RWPE1 (cell line): ENCODE measurements around the gene FBF1.
A peak's percentile ranks its signal among the peaks of the same experiment; 100 is the strongest.
"Not testable (repeated sequence)": the region's sequence is repeated elsewhere in the genome, so short reads cannot be mapped to it uniquely, and the experiment has no call there.

ENCODE experiments used
- CTCF ChIA-PET: fragments of 350-600 bp; sonication (Branson Sonifier 250); formaldehyde crosslinking; extraction: SDS; loops from one replicate; lab custom pipeline; 2021; lab: Yijun Ruan, JAX
- POLR2A ChIA-PET: fragments of 400-600 bp; formaldehyde crosslinking; extraction: SDS; loops from one replicate; lab custom pipeline; 2020; ENCODE audit warnings: antibody characterized with exemption; ENCODE audit not compliant: low non-redundant PET; lab: Yijun Ruan, JAX
- DNase-seq: peaks from one replicate; pipeline ENCODE4 v3.0.0; 2012; ENCODE audit warnings: low spot score
- H3K27ac ChIP-seq: fragments of 450-650 bp; 2 replicates; pipeline ENCODE4 v1.5.1; 2017
- TF ChIP-seq, protein P1 (sequence below): fragments of 450-650 bp; conservative IDR thresholded peaks from 2 replicates; pipeline ENCODE4 v1.5.1; 2017; ENCODE audit warnings: low read depth, mild to moderate bottlenecking

The FBF1 gene

DNA sequence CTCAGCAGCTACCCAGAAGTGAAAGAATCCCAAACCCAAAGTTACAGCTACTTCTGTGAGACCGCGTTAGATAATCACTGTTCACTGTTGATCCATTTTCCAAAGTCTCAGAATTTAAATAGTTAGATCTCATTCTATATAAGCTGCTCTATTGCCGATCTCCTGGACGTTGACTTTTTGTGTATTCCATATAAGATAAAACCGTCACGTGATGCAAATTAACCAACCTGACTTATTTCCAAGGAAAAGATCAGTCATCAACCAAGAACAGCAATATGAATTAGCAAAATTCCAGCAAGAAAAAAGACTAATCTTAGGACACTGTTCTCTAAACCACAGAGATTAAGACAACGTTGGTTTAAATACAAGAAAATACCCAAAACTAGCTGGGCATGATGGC is 29.8 kb upstream of the FBF1 start:
- DNase-seq, result no peak
- ChIA-PET POLR2A (no interaction called here), CTCF (no interaction called here)
- no peak overlapping the region for H3K27ac ChIP-seq
- TF ChIP-seq, protein P1, sequence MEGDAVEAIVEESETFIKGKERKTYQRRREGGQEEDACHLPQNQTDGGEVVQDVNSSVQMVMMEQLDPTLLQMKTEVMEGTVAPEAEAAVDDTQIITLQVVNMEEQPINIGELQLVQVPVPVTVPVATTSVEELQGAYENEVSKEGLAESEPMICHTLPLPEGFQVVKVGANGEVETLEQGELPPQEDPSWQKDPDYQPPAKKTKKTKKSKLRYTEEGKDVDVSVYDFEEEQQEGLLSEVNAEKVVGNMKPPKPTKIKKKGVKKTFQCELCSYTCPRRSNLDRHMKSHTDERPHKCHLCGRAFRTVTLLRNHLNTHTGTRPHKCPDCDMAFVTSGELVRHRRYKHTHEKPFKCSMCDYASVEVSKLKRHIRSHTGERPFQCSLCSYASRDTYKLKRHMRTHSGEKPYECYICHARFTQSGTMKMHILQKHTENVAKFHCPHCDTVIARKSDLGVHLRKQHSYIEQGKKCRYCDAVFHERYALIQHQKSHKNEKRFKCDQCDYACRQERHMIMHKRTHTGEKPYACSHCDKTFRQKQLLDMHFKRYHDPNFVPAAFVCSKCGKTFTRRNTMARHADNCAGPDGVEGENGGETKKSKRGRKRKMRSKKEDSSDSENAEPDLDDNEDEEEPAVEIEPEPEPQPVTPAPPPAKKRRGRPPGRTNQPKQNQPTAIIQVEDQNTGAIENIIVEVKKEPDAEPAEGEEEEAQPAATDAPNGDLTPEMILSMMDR, result no peak

DNA sequence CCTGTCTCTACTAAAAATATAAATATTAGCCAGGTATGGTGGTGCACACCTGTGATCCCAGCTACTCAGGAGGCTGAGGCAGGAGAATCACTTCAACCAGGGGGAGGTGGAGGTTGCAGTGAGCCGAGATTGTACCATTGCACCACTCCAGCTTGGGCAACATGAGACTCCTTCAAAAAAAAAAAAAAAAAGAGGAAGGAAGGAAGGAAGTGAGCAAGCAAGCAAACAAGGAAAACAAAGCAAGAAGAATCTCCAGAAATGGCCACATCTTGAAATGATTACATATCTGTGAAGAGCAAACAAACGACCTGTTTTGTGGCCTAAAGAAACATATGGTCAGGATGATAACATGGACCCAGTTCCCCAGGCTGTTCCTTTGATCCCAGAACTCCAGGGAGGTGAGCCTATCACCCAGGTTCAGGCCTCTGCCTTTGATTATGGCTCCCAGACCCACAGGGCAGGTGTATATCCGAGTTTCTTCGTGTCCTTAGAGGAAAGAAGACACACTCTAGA is 29.2 kb upstream of the FBF1 start:
- CTCF ChIA-PET, result no interaction called here
- POLR2A ChIA-PET, result no interaction called here
- no peak overlapping the region for H3K27ac ChIP-seq
- DNase-seq, result no peak
- TF ChIP-seq, protein P1, result no peak

DNA sequence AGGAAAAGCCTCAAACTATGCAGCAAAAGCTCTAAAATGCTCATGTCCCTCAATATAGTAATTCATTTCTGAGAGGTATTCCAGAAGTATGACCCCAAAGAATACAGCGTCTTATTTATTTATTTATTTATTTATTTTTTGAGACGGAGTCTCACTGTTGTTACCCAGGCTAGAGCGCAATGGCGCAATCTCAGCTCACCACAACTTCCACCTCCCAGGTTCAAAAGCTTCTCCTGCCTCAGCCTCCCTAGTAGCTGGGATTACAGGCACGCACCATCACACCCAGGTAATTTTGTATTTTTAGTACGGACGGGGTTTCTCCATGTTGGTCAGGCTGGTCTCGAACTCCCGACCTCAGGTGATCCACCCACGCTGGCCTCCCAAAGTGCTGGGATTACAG is 28.2 kb upstream of the FBF1 start:
- POLR2A ChIA-PET, result not testable (repeated sequence)
- CTCF ChIA-PET, result interaction anchor here (0.6 kb wide), 2 partner anchors 16 to 217 kb away, joined by 3 to 4 read pairs; no protein-coding TSS in a partner anchor

DNA sequence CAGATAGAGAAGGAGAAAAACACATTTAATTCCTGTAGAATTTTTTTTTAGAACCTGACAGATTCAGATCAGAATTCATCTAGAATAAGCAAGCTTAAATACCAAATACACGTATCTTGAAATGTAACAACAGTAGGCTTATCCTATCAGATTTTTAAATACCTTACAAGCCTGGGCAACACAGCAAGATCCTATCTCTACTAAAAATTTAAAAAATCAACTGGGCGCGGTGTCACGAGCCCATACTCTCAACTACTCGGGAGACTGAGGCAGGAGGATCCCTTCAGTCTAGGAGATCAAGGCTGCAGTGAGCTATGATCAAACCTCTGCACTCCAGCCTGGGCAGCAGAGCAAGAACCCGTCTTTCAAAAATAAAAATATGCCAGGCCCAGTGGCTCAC is 24.6 kb upstream of the FBF1 start:
- H3K27ac ChIP-seq, result peak overlapping the region; percentile 25
- POLR2A ChIA-PET, result no interaction called here
- CTCF ChIA-PET, result no interaction called here
- TF ChIP-seq, protein P1, result no peak
- no peak for DNase-seq

More for the DNA sequence above, 28.2 kb upstream of the FBF1 start:
- not testable (repeated sequence) for H3K27ac ChIP-seq, DNase-seq

DNA sequence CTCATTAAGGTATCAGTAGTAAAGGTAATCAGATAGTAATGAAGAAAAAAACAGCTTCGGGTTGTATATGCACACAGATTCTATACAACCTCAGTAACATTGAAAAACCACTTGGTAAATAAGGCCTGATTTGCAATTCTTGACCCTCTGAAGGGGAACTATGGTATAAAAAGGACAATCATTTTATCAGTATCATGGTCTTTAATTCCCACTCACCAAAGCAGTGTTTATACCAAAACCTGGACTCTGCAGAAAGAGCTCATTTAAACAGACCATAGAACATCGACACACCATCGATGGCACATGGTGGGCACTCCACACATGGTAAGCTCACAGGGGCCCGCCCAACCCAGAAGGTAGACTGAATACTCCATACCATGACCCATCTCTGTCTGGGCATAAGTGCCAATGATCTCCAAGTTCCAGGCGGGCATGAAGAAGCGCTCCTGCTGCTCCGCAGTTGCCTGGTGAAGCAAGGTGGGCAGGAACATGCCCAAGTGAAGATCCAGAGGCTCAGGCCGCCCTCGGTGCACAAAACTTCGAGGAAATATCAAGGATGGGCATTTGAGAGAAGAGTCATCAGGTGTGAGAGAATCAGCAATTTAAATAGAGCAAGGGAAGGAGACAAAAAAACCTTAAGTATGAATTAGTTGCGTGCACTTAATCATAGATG is 19.1 kb upstream of the FBF1 start:
- TF ChIP-seq, protein P1, result no peak
- POLR2A ChIA-PET, result no interaction called here
- DNase-seq, result no peak
- CTCF ChIA-PET, result interaction anchor here (0.6 to 0.7 kb wide), 2 partner anchors 222 to 468 kb away, joined by 3 read pairs; no protein-coding TSS in a partner anchor
- H3K27ac ChIP-seq, result no peak overlapping the region

DNA sequence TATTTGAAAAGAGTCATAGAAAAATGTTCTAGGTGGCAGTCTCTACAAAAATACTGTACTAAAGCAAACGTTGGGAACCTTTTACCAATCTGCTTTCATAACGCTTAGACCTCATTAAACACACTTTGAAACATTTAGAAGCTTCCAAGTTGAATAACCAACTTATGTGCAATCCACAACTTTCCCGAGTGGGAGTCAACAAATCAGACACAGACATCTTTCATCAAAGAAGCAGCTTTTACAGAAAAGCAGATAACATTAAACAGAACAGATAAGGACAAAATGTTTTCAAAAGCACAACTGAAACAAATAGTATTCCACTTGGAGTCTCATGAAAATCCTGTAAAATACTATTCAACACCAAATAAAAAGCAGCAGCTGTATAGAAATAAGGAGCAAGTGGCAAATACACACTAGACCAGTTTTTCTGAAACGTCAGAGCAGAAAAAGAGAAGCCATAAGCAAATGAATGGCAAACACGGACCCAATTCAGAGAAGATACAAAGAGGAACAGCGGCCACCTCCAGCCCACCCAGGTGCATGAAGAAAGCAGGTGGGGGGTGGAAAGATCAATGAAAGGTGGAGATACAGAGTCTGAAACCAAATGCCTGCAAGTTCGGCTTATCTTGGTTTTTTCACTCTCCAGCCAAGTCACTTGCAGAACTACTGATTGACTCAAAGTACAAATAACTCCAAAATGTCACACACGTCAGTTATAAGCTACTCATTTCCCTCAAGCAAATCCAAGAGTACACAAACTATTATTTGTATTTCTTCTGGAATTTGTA is 18.4 kb upstream of the FBF1 start:
- POLR2A ChIA-PET, result no interaction called here

More for the DNA sequence above, 18.4 kb upstream of the FBF1 start:
- TF ChIP-seq, protein P1, result no peak
- H3K27ac ChIP-seq, result no peak overlapping the region
- DNase-seq, result no peak
- CTCF ChIA-PET, result interaction anchor here (0.6 kb wide), 1 partner anchor 469 kb away, joined by 3 read pairs; no protein-coding TSS in a partner anchor
